HepG2 (cell line): Measurements from ENCODE around the gene DYNC1LI1. TPM values are rescaled to one million over a fixed set of nuclear protein-coding genes. Genes with fewer than 3 reads are reported as not detected.

Experiments used
- AKNA ChIP-seq: sonication (generic); formaldehyde crosslinking; IDR thresholded peaks from 2 replicates; pipeline ENCODE4 v1.4.0; 2020; ENCODE audit warnings: missing genetic modification reagents, borderline replicate concordance
- ARHGAP35 ChIP-seq: sonication (generic); formaldehyde crosslinking; IDR thresholded peaks from 2 replicates; pipeline ENCODE4 v1.9.0; 2022; ENCODE audit warnings: mild to moderate bottlenecking, inconsistent platforms, moderate library complexity, missing genetic modification reagents, borderline replicate concordance
- CEBPG ChIP-seq: IDR thresholded peaks from 2 replicates; pipeline ENCODE4 v1.6.1; 2016
- FOXA1 ChIP-seq, 2 experiments: fragments of 450-650 bp in 1 of 2; sonication (generic) in 1 of 2; formaldehyde crosslinking in 1 of 2; IDR thresholded peaks; 2 replicates each; pipeline versions ENCODE4 v1.4.0 to v1.6.1; 2016 to 2020; ENCODE audit warnings: missing genetic modification reagents in 1 of 2
- FOXK1 ChIP-seq: sonication (generic); formaldehyde crosslinking; IDR thresholded peaks from 2 replicates; pipeline ENCODE4 v1.4.0; 2020; ENCODE audit warnings: low read depth, missing genetic modification reagents, borderline replicate concordance
- KDM5B ChIP-seq: sonication (generic); formaldehyde crosslinking; IDR thresholded peaks from 2 replicates; pipeline ENCODE4 v1.4.0; 2020; ENCODE audit warnings: missing genetic modification reagents, mild to moderate bottlenecking, borderline replicate concordance
- MAZ ChIP-seq, 2 experiments: sonication (generic) in 1 of 2; formaldehyde crosslinking in 1 of 2; IDR thresholded peaks; 2 replicates each; pipeline versions ENCODE4 v1.5.0 to v1.6.1; 2012 to 2020; ENCODE audit warnings: low read depth in 2 of 2, mild to moderate bottlenecking in 2 of 2, borderline replicate concordance in 1 of 2, improper control_type of control experiment in 1 of 2, low read length in 1 of 2, missing genetic modification reagents in 1 of 2, moderate library complexity in 1 of 2
- NR3C1 ChIP-seq: sonication (generic); formaldehyde crosslinking; IDR thresholded peaks from 2 replicates; pipeline ENCODE4 v1.4.0; 2020; ENCODE audit warnings: missing genetic modification reagents
- PITX1 ChIP-seq: sonication (generic); formaldehyde crosslinking; IDR thresholded peaks from 2 replicates; pipeline ENCODE4 v1.5.1; 2020; ENCODE audit warnings: mild to moderate bottlenecking, missing genetic modification reagents
- SRSF9 ChIP-seq: fragments of 200-400 bp; formaldehyde crosslinking; IDR thresholded peaks from 2 replicates; pipeline ENCODE4 v1.6.1; 2018; ENCODE audit warnings: borderline replicate concordance, mild to moderate bottlenecking, low read depth, low read length; ENCODE audit not compliant: insufficient read depth, poor library complexity, severe bottlenecking
- TOE1 ChIP-seq: sonication (generic); formaldehyde crosslinking; IDR thresholded peaks from 2 replicates; pipeline ENCODE4 v1.4.0; 2020; ENCODE audit warnings: mild to moderate bottlenecking, missing genetic modification reagents
- ZBTB38 ChIP-seq: sonication (generic); formaldehyde crosslinking; IDR thresholded peaks from 2 replicates; pipeline ENCODE4 v1.5.1; 2020; ENCODE audit warnings: mild to moderate bottlenecking, missing genetic modification reagents
- ZC3H13 ChIP-seq: sonication (generic); formaldehyde crosslinking; IDR thresholded peaks from 2 replicates; pipeline ENCODE4 v1.8.1; 2023; ENCODE audit warnings: mild to moderate bottlenecking, missing genetic modification reagents, moderate library complexity
- ZNF160 ChIP-seq: sonication (generic); formaldehyde crosslinking; IDR thresholded peaks from 2 replicates; pipeline ENCODE4 v1.8.0; 2022; ENCODE audit warnings: mild to moderate bottlenecking, inconsistent platforms, missing genetic modification reagents
- ZNF205 ChIP-seq: IDR thresholded peaks from 2 replicates; pipeline ENCODE4 v1.6.1; 2018; ENCODE audit warnings: missing biosample characterization, missing genetic modification reagents
- ZNF317 ChIP-seq: sonication (generic); formaldehyde crosslinking; IDR thresholded peaks from 2 replicates; pipeline ENCODE4 v1.5.0; 2020; ENCODE audit warnings: mild to moderate bottlenecking, missing genetic modification reagents
- ZNF335 ChIP-seq: sonication (generic); formaldehyde crosslinking; IDR thresholded peaks from 2 replicates; pipeline ENCODE4 v1.4.0; 2020; ENCODE audit warnings: missing genetic modification reagents
- ZNF468 ChIP-seq: sonication (generic); formaldehyde crosslinking; IDR thresholded peaks from 2 replicates; pipeline ENCODE4 v1.8.0; 2022; ENCODE audit warnings: mild to moderate bottlenecking, moderate library complexity, missing genetic modification reagents
- ZNF616 ChIP-seq: sonication (generic); formaldehyde crosslinking; IDR thresholded peaks from 2 replicates; pipeline ENCODE4 v1.5.0; 2020; ENCODE audit warnings: low read depth, mild to moderate bottlenecking, missing genetic modification reagents
- ZNF747 ChIP-seq: sonication (generic); formaldehyde crosslinking; IDR thresholded peaks from 2 replicates; pipeline ENCODE4 v1.8.1; 2023; ENCODE audit warnings: missing genetic modification reagents, mild to moderate bottlenecking, borderline replicate concordance
- ZNF800 ChIP-seq: sonication (generic); formaldehyde crosslinking; IDR thresholded peaks from 2 replicates; pipeline ENCODE4 v1.4.0; 2020; ENCODE audit warnings: missing genetic modification reagents
- ZSCAN21 ChIP-seq: sonication (generic); formaldehyde crosslinking; IDR thresholded peaks from 2 replicates; pipeline ENCODE4 v1.8.0; 2022; ENCODE audit warnings: mild to moderate bottlenecking, missing genetic modification reagents, moderate library complexity, borderline replicate concordance
- polyA plus RNA-seq, 8 experiments: library from polyadenylated mRNA; depleted of rRNA in 3 of 8; stranded (reverse) in 7 of 8; unstranded in 1 of 8; fragments of >200 nt; fragmentation: Illumina TruSeq in 4 of 8; extraction: Trizol in 4 of 8; gene quantifications; 2 replicates each; pipeline versions ENCODE4 v1.2.1 to v1.2.3, GENCODE V29; 2011 to 2016; ENCODE audit warnings: low read depth in 4 of 8, missing spikeins in 1 of 8, mixed read lengths in 1 of 8; ENCODE audit not compliant: insufficient read depth in 1 of 8
- total RNA-seq, 5 experiments: library from RNA; depleted of rRNA; stranded (reverse); fragments of >200 nt; fragmentation: Illumina TruSeq; extraction: Trizol; gene quantifications; 2 replicates each; pipeline ENCODE4 v1.2.3, GENCODE V29; 2016; ENCODE audit warnings: low read depth in 1 of 5

DYNC1LI1 gene
- total and polyA plus RNA-seq, 2 of the 13 experiments (the other 11 are each of a cell fraction or from before 2014, with no cell fraction given), result 13.4 to 37.1 TPM

GRCh38 chr3:32570421-32571191 is at the start of gene DYNC1LI1 (continued):
- TF ChIP-seq FOXK1 (CRISPR knock-in tag) (0 out of 2 replicates have a peak, but pooled peaks have one; percentile 10), NR3C1 (CRISPR knock-in tag) (no peak), ZBTB38 (CRISPR knock-in tag) (peak; percentile 64), ZNF747 (CRISPR knock-in tag) (0 out of 2 replicates have a peak, but pooled peaks have one; percentile 30), ZNF800 (CRISPR knock-in tag) (no peak), ZC3H13 (CRISPR knock-in tag) (peak; percentile 90), ZNF616 (CRISPR knock-in tag) (peak; percentile 81), CEBPG (0 out of 2 replicates have a peak, but pooled peaks have one; percentile 19), ZNF317 (CRISPR knock-in tag) (no peak; the same call in 1 of the 2 replicates), AKNA (CRISPR knock-in tag) (no peak; the same call in 1 of the 2 replicates), TOE1 (CRISPR knock-in tag) (no peak), SRSF9 (no peak), MAZ (IDR thresholded peaks at IDR 0.05; ENCODE audit: borderline replicate concordance, low read depth, low read length) (peak; percentile 27; the same call in 1 of the 2 replicates), MAZ (CRISPR knock-in tag; IDR thresholded peaks at IDR 0.05; ENCODE audit: low read depth) (peak; percentile 75), PITX1 (0 out of 2 replicates have a peak, but pooled peaks have one; percentile 8), ARHGAP35 (CRISPR knock-in tag) (no peak; the same call in 1 of the 2 replicates), KDM5B (CRISPR knock-in tag) (peak; percentile 78; the same call in 1 of the 2 replicates), ZNF335 (CRISPR knock-in tag) (no peak), ZNF468 (0 out of 2 replicates have a peak, but pooled peaks have one; percentile 73), ZSCAN21 (CRISPR knock-in tag) (peak; percentile 66; the same call in 1 of the 2 replicates), ZNF205 (CRISPR knock-in tag) (no peak), FOXA1 (IDR thresholded peaks at IDR 0.05) (no peak), FOXA1 (CRISPR knock-in tag; IDR thresholded peaks at IDR 0.05) (no peak), ZNF160 (CRISPR knock-in tag) (peak; percentile 91)
